ENCODE measurements around the gene TRIM44. TPM values are rescaled to one million over a fixed set of nuclear protein-coding genes. Genes with fewer than 3 reads are reported as not detected.
"Not testable (repeated sequence)": the region's sequence is repeated elsewhere in the genome, so short reads cannot be mapped to it uniquely, and the experiment has no call there.

Gene TRIM44
- total and polyA plus RNA-seq, 3 donors from 2014 or later: 37.1 to 42.3 (median 41.6) TPM

- 89% methylated on average over 4 of the region's 4 CpGs for WGBS, 2 donors
- TF ChIP-seq POLR2A (IDR thresholded peaks at IDR 0.05) (no peak), CTCF (IDR thresholded peaks at IDR 0.05) (no peak)
- no peak for DNase-seq
- intact Hi-C loops (cut with DNase I; ENCODE audit: low total_unique reads): no loop called here
- no peaks in the 10 kb centered on the region for H3K9me3 ChIP-seq
- H3K27ac ChIP-seq: no peak overlapping the region
- no peaks in the 10 kb centered on the region for H3K4me1 ChIP-seq
- H3K27me3 ChIP-seq: no peaks in the 10 kb centered on the region
- H3K36me3 ChIP-seq (ENCODE audit: low read depth, missing control alignments): no peaks in the 10 kb centered on the region
- H3K4me3 ChIP-seq: no peak overlapping the region
Observed at GRCh38 chr11:35650467-35650866, 12.1 kb upstream of the TRIM44 start.

- H3K27ac ChIP-seq: no peak overlapping the region
- H3K4me3 ChIP-seq: no peak overlapping the region
- intact Hi-C loops (cut with DNase I; ENCODE audit: low total_unique reads): no loop called here
- no peak for TF ChIP-seq POLR2A (IDR thresholded peaks at IDR 0.05)
- no peak for TF ChIP-seq CTCF (IDR thresholded peaks at IDR 0.05)
- H3K4me1 ChIP-seq: no peaks in the 10 kb centered on the region
- H3K36me3 ChIP-seq (ENCODE audit: low read depth, missing control alignments): no peaks in the 10 kb centered on the region
- H3K9me3 ChIP-seq: no peaks in the 10 kb centered on the region
- no peaks in the 10 kb centered on the region for H3K27me3 ChIP-seq
- DNase-seq: no peak
- 91 to 96% methylated on average over 3 of the region's 3 CpGs for WGBS, 2 donors
Observed at GRCh38 chr11:35651263-35651662, 11.3 kb upstream of the TRIM44 start.

- H3K36me3 ChIP-seq (ENCODE audit: low read depth, missing control alignments); DNase-seq; intact Hi-C loops (cut with DNase I; ENCODE audit: low total_unique reads); H3K9me3 ChIP-seq; H3K27ac ChIP-seq; H3K4me3 ChIP-seq; H3K4me1 ChIP-seq; H3K27me3 ChIP-seq: not testable (repeated sequence)
- WGBS, 2 donors: 91 to 95% methylated on average over 5 of the region's 5 CpGs
Observed at GRCh38 chr11:35652786-35653185, 9.8 kb upstream of the TRIM44 start.

- Histone ChIP-seq H3K9me3 (no peaks in the 10 kb centered on the region), H3K27ac (no peak overlapping the region), H3K4me3 (no peak overlapping the region), H3K36me3 (ENCODE audit: low read depth, missing control alignments) (no peaks in the 10 kb centered on the region), H3K4me1 (no peaks in the 10 kb centered on the region), H3K27me3 (no peaks in the 10 kb centered on the region)
- intact Hi-C loops (cut with DNase I; ENCODE audit: low total_unique reads): no loop called here
- WGBS, 2 donors: 72 to 75% methylated on average over 6 of the region's 6 CpGs
- TF ChIP-seq CTCF (IDR thresholded peaks at IDR 0.05) (no peak), POLR2A (IDR thresholded peaks at IDR 0.05) (no peak)
- no peak for DNase-seq
Observed at GRCh38 chr11:35654711-35655110, 7.9 kb upstream of the TRIM44 start.

GRCh38 chr11:35655254-35655653 lies 7.3 kb upstream of the TRIM44 start:
- H3K4me3 ChIP-seq: no peak overlapping the region
- intact Hi-C loops (cut with DNase I; ENCODE audit: low total_unique reads): no loop called here
- 90 to 92% methylated on average over 1 of the region's 1 CpG for WGBS, 2 donors
- H3K4me1 ChIP-seq: no peaks in the 10 kb centered on the region
- H3K36me3 ChIP-seq (ENCODE audit: low read depth, missing control alignments): no peaks in the 10 kb centered on the region
- no peaks in the 10 kb centered on the region for H3K9me3 ChIP-seq
- no peaks in the 10 kb centered on the region for H3K27me3 ChIP-seq
- TF ChIP-seq POLR2A (IDR thresholded peaks at IDR 0.05) (no peak), CTCF (IDR thresholded peaks at IDR 0.05) (no peak)
- no peak for DNase-seq
- H3K27ac ChIP-seq: no peak overlapping the region

All from testis (tissue), 3 donors.